ENCODE results near the gene DIS3L2.
"Not testable (repeated sequence)": the region's sequence is repeated elsewhere in the genome, so short reads cannot be mapped to it uniquely, and the experiment has no call there.

Gene DIS3L2

DNA sequence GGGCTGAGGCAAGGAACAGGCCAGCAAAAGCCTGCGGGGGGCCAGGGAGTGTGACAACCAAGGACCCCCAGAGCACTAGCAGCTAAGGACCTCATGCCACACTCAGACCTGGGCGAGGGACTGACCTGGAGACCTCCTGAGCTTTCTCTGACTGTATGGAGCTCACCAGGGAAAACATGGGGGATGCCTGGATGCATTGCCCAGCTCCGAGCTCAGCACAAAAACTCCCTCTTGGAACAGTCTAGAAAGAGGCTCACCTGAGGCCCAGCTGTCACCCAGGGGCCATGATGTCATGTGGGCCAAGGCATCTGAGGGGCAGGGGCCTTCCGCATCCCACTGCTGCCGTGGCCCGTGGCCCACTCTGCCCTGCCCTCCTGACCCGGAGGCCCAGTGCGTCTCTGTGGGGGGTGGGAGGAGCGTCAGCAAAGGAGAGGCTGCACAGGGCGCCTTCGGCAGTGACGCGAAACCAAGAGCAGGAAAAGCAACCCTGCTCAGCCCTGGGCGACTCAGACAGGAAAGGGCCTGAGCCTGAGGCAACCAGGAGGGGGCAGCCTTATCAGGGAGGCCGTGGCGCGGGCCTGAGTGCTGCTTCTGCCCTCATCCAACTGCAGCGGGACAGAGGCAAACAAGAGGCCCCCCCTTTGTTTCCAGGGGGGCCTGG, 359.8 kb downstream of the DIS3L2 start:
- DNase-seq (ENCODE audit: low read depth in 2 of 2): peak in 1 of 2 donors; percentile 47

DNA sequence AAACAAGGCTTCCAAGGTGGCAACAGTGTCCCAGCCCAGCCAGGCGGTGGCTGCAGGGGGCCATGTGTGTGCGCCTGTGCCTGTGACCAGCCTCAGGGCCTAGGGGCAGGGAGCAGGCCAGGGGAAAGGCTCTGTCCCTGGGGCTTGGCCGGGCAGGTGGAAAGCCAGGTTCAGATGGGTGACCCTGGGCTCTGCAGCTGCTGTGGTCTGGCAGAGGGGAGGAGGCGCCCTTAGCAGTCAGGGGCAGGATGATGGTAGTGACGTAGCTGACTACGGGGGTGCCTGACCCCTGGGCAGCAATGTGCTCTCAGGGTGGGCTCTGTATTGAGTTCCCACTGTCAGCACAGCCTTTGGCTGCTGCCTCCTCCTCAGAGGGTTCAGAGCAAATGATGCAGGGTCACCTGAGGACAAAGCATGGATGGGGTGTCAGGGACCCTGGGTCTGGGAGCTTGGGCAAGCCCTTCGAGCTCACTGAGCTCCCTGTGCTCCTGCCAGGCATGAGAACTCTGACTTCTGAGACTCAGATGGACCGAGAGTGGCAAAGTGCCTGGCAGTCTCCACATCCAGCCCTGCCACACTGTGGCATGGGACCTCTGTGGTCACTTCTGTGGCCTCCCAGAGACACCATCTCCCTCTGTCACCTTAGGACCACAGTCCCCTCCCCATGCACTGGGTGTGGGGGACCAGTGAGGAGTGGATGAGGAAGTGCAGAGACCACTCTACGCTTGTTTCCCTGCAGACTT, 360.5 kb downstream of the DIS3L2 start:
- no peak for DNase-seq (ENCODE audit: low read depth in 2 of 2)

DNA sequence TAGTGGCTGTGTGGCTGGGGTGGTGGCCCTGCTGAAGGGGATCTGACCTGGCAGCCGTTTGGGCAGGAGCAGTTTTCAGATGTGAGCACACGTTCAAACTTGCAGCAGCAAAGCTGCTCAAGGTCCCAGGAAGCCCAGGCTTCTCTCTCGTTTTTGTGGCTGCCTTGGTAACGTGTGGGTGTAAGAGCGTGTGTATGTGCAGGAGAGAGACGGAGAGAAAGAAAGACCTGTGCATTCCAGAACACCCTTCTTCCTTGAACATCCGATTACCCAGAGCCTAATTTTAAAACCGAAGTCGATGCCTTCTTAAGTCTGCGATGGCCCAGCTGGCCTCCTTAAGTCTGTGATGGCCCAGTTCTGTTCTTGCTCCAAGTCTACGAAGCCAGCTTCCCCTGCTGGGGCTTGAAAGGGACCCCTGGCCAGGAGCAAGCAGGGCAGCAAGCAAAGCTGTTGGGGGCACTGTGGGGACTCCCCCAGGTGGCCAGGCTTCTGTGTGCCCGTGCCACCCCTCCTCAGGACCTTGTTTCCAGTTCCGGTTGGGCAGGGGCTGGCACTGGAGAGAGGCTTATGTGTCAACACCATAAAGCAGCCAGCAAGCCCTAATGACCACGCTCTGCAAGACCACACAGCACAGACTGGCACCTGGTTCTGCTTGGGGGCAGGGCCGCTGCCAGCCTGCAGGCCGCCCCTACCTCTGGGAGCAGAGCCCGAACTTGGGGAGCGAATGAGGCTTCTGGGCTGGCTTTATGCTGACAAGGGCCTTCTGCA, 361.2 kb downstream of the DIS3L2 start:
- no peak for DNase-seq (ENCODE audit: low read depth in 2 of 2)

DNA sequence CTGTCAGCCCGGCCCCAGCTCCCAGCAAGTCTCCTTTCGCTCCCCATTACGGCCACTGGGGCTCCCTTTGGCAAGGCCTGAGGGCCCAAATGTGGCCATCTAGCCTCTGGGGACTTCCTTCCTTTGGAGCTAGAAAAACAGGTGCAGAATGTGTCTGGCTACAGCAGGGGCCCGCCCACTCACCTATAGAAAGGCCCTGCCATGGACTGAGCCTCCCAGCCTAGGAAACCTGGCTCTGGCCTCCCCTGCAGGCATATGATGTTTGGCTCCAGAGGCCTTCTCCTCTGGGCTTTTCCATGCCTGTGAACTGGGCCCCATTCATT, 361.8 kb downstream of the DIS3L2 start:
- DNase-seq (ENCODE audit: low read depth in 2 of 2): no peak

DNA sequence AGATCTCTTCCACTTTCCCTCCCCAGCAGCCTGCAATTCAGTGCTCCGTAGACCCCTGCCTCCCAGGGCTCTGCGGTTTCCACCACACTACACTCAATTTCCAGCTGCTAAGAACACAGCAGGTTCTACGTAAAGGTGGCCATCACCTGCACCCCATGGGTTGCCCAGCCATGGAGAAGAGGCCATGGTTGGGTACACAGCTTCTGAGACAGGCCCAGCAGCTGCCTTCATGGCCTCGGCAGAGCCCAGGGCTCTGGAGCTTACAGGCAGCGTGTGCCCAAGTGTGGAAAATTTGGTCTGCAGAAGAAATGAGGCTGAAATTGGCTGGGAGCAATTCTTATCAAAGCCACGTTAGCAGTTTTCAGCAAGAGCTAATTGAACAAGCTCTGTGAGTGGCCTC, 362.5 kb downstream of the DIS3L2 start:
- DNase-seq (ENCODE audit: low read depth in 2 of 2): not testable (repeated sequence)

DNA sequence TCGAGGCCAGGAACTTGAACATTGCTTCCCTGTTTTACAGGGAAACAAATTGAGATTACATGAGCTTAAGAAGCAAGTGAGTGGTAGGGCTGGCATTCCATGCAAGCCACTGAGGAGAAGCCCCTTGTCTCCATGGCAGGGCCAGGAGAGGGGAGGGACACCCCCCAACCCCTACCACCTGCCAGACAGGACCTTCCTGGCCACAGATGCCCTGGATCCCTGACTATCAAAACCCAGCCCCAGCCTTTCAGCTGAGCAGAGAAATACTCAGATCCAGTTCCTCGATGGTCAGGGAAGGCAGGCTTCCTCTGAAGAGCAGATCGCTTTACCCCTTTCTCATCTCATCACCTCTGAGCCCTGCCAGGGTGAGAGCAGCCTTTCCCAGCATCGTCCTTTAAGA, 363.3 kb downstream of the DIS3L2 start:
- DNase-seq (ENCODE audit: low read depth in 2 of 2): no peak

DNA sequence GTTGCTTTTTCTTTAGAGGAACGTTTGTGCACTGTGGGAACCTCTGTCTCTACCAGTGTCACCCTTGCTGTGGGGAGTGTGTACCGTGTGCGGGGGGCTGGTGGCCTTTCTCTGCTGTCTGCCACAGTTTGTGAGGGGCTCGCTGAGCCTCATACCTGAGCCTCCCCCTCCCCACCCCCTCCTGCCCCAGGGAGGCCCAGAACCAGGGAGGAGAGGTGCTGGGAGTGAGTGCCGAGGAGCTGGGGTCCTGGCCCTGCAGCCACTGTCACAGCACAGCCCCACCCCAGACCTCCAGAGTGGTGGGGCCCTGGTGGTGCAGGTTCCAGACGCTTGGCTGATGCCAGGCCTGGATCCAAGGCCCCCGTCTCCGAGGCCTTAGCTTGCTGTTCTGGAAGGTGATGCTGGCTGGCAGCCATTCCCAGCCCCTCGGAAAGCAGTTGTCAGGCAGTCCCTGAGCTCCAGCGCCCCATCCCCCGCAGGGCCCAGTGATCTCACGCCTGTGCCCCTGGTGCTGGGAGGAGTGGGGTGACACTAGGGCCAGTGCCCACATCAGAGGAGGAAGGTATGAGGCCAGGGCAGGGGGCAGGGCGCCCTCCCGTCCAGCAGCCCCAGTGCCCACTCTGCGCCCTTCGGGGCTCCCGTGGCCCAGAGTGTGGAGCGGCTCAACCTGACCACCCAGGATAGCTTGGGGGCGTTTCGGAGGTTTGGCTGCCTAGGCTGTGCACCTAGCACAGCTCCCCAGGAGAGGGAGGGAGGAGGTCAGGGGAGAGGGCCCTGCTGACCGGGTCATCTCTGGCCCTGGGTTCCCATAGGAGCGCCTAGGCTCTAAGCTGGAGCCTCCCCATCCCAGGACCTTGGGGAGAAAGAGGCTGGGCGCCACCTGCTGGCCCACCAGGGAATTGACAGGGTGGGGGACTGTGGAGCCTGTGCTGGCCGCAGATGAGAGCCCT, 364.1 kb downstream of the DIS3L2 start:
- peak in 1 of 2 donors; percentile 32 for DNase-seq (ENCODE audit: low read depth in 2 of 2)

DNA sequence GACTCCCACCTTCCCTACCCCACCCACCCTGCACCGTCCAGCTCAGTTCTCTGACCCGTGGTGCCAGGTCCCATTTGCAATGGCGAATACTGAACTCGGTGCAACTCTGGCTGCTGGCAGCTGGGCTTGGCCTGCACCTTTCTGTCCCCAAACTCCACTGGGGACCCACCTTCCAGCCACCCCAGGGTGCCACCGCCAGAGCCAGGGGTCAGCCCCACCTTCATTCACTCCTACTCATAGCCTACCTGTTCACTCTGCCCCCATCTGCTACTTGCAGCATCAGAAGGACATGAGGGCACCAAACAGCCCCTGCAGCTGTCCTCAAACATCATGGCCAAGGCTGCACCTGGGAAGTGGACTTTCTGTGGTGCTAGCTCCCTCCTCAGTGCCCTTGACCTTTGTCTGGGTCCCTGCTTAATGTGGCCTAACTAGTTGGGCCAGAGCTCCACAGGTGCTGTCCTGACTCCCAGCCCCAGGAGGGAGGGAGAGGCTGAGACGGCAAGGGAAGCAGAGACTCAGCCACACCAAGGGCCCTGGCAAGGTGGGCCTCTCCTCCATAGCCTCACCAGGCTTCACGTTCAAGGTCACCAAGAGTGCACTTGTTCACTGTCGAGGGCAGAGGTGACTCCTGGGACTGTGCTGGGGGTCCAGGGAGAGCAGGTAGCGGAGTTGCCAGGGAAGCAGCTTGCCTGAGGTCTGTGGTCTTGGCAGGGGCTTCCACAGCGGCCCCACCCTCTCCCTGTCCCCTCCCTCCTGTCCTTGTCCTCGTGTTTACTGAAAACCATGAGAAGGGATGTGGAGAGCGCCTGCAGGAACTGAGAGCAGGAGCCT, 365.0 kb downstream of the DIS3L2 start:
- DNase-seq (ENCODE audit: low read depth in 2 of 2): not testable (repeated sequence)

DNA sequence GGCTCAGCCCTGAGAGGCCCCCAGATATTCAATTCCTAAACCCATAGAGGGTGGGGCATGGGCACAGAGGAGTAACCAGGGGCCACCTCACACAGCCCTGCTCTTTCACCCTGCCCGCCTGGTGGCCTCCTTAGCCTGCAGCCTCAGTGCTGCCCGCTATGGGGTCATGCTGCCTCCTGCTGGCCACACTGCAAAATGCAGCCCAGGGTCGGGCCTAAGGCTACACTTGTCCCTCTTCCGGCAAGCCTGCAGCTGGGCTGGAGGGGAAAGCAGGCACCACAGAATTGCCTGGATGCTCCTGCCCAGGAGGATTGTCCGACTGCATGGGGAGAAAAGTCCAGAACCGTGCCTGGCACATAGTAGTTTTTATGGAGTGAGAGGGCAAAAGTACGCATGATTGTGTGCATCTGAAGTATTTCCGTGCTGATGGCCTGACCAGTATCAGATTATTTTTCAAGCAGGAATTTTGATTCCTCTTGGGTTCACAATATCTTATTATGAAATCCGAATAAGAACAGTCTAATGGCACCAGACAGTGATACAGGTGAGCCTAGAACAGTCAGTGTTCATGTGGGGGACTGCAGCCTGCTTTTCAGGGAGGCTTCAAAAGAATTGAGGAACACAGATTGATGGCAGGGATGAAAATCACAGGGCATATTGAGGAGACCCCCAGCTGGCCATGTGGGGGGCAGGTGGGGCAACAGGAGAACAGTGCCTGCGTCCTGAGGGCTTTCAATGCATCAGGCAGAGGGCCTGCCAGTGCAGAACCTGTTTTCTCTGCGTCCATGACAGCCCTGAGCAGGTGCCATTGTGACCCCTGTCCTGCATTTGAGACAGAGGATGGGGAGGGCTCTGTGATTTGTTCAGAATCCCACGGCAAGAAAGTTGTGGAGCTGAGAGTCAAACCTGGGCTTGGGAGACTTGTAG, 365.9 kb downstream of the DIS3L2 start:
- DNase-seq (ENCODE audit: low read depth in 2 of 2): peak; percentile 77 to 80

DNA sequence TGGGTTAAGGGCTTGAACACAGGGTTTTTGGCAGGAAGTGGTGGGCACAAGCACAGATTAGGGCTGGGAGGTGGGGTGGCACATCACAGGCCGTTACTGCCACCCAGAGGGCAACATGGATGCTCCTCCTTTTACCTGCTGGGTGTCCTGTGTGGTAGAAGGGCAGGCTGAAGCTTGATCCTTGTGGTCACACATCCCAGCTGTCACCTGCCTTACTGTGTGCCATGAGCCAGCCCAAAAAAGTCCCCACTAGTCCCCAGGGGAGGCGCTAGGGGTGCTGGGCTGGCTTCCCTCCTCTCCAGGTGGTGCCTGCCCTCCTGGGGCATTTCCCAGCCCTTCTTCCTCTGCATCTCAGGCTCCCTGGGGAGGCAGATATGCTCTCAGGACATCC, 366.5 kb downstream of the DIS3L2 start:
- no peak for DNase-seq (ENCODE audit: low read depth in 2 of 2)

DNA sequence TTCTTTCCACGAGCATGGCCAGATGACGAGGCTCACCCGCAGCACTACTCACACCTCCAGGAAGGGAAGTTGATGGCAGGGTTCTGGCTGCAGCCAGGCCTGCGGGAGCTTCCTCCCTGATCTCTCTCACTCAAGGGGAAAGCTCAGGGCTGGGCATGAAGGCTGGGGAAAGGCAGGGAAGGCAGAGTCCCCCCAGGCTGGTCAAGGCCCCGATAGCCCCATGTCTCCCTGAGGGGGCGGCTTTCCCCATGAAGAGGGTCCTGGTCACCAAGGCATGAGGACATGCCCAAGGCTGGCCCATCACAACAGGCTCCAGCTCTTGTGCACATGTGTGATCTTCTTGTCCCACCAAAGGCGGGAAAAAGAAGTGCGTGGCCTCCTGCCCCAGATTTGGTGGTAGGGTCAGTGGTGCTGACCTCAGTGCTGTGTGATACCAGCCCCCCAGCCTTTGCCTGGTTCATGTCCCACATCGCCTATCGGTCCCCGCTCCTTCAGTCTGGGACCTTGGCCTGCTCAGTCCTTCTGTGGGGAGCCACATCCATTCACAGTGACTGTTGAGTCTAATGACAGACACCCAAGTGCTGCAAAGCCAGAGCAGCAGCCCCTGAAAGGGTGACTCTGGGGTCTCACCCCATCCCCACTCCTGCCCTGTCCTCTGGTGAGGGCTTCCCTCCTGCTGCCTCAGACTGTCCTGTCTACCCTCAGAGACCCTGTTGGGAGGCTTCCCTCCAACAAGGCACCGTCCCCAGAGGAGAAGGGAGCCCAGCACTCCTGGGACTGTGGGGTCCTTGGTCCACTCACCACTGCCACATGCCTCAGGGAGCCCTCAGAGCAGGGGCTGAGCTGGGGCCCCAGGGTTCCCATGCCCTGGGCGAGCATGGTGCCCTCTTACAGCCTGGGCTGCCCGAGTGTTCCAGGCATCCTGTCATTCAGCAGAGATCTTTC, 367.3 kb downstream of the DIS3L2 start:
- no peak for DNase-seq (ENCODE audit: low read depth in 2 of 2)

DNA sequence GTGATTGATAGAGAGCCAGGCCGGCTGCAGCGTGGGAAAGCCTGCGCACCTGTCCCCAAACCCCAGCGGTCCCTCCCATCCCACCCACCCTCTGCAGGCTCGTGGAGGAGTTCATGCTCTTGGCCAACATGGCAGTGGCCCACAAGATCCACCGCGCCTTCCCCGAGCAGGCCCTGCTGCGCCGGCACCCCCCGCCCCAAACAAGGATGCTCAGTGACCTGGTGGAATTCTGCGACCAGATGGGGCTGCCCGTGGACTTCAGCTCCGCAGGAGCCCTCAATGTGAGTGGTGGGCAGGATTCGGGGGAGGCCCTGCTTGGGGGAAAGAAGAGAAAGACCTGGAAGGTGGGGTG, 368.2 kb downstream of the DIS3L2 start:
- no peak for DNase-seq (ENCODE audit: low read depth in 2 of 2)

DNA sequence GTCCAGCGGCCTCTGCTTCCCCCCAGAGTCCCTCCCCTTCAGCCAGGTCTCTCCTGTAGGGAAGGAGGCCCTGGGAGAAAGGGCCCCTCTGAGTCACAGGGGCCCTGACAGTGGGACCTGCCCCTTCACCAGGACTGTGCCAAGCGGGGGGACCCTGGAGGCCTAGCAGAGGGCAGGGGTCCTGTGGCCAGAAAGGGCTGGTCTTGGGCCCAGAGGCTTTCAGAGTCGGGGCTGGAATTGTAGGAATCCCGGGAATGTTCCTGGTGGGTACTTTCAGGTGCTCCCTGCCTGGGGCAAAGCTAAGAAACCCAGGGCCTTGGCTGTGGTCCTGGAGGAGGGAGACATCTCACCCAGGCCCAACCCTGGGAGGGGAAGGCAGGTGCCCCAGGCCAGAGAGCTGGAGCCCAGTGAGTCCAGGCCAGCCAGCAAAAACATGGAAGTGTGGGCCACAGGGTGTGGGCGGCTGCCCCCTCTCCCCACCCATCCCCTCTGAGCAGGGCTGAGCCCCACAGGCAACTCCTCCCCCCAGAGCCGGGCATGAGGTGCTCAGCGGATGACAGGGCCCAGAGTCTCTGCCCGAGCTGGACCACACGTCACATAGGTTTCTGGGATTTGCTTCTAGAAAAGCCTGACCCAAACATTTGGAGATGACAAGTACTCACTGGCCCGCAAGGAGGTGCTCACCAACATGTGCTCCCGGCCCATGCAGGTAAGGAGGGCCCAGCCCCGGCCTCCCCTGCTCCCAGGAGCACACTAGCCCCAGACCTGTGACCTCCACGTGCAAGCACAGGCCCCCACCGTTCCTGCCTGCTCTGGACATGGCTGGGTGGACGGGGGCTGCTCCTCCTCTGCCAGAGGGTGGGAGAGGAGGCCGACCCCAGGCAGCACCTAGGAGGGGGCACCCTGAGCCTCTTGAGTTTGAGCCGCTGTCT, 368.8 kb downstream of the DIS3L2 start:
- no peak for DNase-seq (ENCODE audit: low read depth in 2 of 2)

DNA sequence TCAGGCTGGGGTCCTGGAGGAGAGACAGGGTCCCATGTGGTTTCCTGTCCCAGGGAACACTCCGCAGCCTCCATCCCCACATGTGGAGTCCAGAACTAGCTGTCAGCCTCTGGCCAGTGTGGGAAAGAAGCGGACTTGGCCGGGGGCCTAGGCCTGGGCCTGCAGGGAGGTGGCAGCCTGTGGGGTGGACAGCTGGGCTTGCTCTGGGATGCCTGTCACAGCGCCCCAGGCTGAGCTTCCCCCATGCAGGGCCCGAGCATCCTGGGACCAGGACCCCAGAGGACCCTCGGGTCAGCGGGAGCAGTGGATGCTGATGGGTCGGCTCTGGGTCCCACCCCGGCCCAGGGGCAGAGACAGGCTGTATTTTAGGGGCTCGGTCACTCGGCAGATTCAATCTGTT, 369.5 kb downstream of the DIS3L2 start:
- DNase-seq (ENCODE audit: low read depth in 2 of 2): not testable (repeated sequence)

DNA sequence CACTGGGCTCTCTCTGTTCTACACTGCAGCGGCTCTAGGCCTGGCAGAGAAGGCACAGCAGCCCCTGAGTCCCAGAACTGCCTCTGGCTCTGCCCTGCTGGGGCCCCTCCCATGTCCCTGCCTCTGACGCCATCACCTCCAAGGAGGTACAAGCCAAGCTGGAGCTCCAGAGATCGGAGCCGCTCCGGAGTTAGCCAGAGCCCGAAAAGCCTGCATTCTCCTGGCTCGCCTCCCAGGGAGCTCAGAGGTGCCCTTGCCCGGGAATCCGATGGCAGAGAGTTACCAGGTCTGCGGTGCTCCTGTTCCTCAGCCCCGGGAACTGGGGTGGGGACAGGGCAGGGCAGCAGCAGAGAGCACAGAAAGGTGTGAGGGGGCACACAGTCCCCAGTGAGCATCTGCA, 370.1 kb downstream of the DIS3L2 start:
- DNase-seq (ENCODE audit: low read depth in 2 of 2): not testable (repeated sequence)

DNA sequence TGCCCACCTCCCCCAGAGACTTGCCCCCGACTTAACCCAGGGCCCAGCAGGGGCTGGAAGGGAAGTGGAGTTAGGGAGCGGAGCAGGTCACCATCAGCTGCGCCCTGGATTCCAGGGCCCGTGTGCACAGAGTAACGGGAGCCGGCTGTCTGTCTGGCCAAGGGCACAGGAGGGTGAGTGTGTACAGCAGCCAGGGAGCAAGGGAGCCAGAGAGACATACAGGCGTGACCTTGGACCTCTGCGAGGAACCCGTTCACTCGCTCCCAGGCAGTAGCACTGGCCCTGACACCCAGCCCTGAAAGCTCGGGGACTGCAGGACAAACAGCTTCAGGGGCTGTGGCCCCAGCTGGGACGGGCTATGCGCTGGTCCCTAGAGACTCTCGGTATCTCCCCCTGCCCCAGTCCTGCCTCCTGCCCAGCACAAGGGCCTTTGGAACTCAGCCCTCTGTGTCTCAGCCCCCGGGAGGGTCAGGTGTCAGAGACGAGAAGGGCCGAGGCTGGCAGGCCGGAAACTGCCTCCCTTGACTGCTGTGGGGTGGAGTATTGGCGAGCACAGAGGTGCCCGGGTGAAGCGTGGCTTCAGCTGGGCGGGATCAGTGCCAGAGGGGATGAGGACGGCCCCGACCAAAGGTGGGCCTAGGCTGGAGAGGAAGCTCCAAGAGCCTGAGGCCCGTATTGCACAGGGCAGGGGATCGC, 370.9 kb downstream of the DIS3L2 start:
- not testable (repeated sequence) for DNase-seq (ENCODE audit: low read depth in 2 of 2)

DNA sequence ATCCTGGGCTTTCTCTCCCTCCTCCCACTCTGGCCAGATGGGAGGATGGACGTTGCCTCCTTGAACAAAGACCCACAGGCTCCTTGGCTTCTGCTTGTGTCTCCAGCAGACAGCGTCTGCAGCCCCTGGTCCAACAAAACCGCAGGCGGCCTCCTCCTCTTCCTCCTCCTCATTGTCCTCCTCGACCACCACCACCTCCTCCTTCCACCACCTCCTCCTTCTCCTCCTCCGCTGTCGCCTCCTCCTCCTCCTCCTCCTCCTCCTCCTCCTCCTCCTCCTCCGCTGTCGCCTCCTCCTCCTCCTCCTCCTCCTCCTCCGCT, 371.4 kb downstream of the DIS3L2 start:
- no peak for DNase-seq (ENCODE audit: low read depth in 2 of 2)
